Astrocyte (in vitro differentiated cells and primary cell): ENCODE data around the gene ACTRT2. TPM values are rescaled to one million over a fixed set of nuclear protein-coding genes. Genes with fewer than 3 reads are reported as not detected.

Source experiments
- DNase-seq: peaks from one replicate; pipeline ENCODE4 v3.0.0-alpha.2; 2010; ENCODE audit warnings: low read depth
- FAIRE-seq: peaks from 2 replicates; lab custom pipeline; 2011; peaks lifted over from hg19 to GRCh38; lab: Jason Lieb, UNC
- H2AFZ ChIP-seq: 2 replicates; pipeline ENCODE4 v1.6.0; 2012; ENCODE audit warnings: low read depth, low read length, inconsistent platforms
- H3K27ac ChIP-seq: 2 replicates; pipeline ENCODE4 v1.5.1; 2011; ENCODE audit warnings: low read depth, low read length, inconsistent platforms
- H3K27me3 ChIP-seq: 2 replicates; pipeline ENCODE4 v1.6.0; 2011; ENCODE audit warnings: low read length, inconsistent platforms; ENCODE audit not compliant: insufficient read depth
- H3K36me3 ChIP-seq: 2 replicates; pipeline ENCODE4 v1.5.1; 2011; ENCODE audit warnings: low read length, inconsistent platforms; ENCODE audit not compliant: insufficient read depth
- H3K4me1 ChIP-seq: 2 replicates; pipeline ENCODE4 v1.5.1; 2011; ENCODE audit warnings: low read length, inconsistent platforms; ENCODE audit not compliant: insufficient read depth
- H3K4me2 ChIP-seq: 2 replicates; pipeline ENCODE4 v1.6.0; 2012; ENCODE audit warnings: low read length, inconsistent platforms
- H3K4me3 ChIP-seq: 2 replicates; pipeline ENCODE4 v1.5.1; 2011; ENCODE audit warnings: low read depth, mild to moderate bottlenecking, low read length, inconsistent platforms; ENCODE audit not compliant: insufficient read depth
- H3K79me2 ChIP-seq: 2 replicates; pipeline ENCODE4 v1.6.0; 2012; ENCODE audit warnings: mild to moderate bottlenecking, low read length, inconsistent platforms; ENCODE audit not compliant: insufficient read depth
- H3K9ac ChIP-seq: 2 replicates; pipeline ENCODE4 v1.6.0; 2012; ENCODE audit warnings: mild to moderate bottlenecking, low read length, inconsistent platforms
- H3K9me3 ChIP-seq: 2 replicates; pipeline ENCODE4 v1.5.1; 2012; ENCODE audit warnings: low read depth, mild to moderate bottlenecking, low read length, inconsistent platforms; ENCODE audit not compliant: insufficient read depth
- H4K20me1 ChIP-seq: 2 replicates; pipeline ENCODE4 v1.6.0; 2012; ENCODE audit warnings: low read length, inconsistent platforms; ENCODE audit not compliant: insufficient read depth
- H3K27ac Mint-ChIP-seq: one replicate; pipeline ENCODE4 v1.8.0; 2021; ENCODE audit warnings: mild to moderate bottlenecking, mixed read lengths; ENCODE audit not compliant: unreplicated experiment
- H3K27me3 Mint-ChIP-seq: one replicate; pipeline ENCODE4 v1.8.0; 2021; ENCODE audit warnings: low read depth, mixed read lengths; ENCODE audit not compliant: unreplicated experiment
- H3K36me3 Mint-ChIP-seq: one replicate; pipeline ENCODE4 v1.8.0; 2021; ENCODE audit warnings: low read depth, mixed read lengths; ENCODE audit not compliant: unreplicated experiment
- H3K4me1 Mint-ChIP-seq: one replicate; pipeline ENCODE4 v1.8.0; 2021; ENCODE audit warnings: low read depth, mixed read lengths; ENCODE audit not compliant: unreplicated experiment
- H3K4me3 Mint-ChIP-seq: one replicate; pipeline ENCODE4 v1.8.0; 2021; ENCODE audit warnings: mild to moderate bottlenecking, moderate library complexity, mixed read lengths; ENCODE audit not compliant: unreplicated experiment
- H3K9me3 Mint-ChIP-seq: one replicate; pipeline ENCODE4 v1.8.0; 2021; ENCODE audit warnings: mild to moderate bottlenecking, mixed read lengths; ENCODE audit not compliant: unreplicated experiment
- EZH2 ChIP-seq: IDR thresholded peaks from 2 replicates; pipeline ENCODE4 v1.6.1; 2012; ENCODE audit warnings: mild to moderate bottlenecking, low read length, inconsistent platforms; ENCODE audit not compliant: insufficient read depth
- total RNA-seq: library from RNA; stranded (reverse); gene quantifications from 2 replicates; pipeline ENCODE4 v1.2.1, GENCODE V29; 2021
- TF ChIP-seq, protein P1 (sequence below): IDR thresholded peaks from 2 replicates; pipeline ENCODE4 v1.5.1; 2011; ENCODE audit warnings: low read depth, mild to moderate bottlenecking, inconsistent platforms, low read length, moderate library complexity; ENCODE audit not compliant: insufficient read depth

Gene ACTRT2
- total RNA-seq, 1 donor from 2014 or later = not detected

DNA sequence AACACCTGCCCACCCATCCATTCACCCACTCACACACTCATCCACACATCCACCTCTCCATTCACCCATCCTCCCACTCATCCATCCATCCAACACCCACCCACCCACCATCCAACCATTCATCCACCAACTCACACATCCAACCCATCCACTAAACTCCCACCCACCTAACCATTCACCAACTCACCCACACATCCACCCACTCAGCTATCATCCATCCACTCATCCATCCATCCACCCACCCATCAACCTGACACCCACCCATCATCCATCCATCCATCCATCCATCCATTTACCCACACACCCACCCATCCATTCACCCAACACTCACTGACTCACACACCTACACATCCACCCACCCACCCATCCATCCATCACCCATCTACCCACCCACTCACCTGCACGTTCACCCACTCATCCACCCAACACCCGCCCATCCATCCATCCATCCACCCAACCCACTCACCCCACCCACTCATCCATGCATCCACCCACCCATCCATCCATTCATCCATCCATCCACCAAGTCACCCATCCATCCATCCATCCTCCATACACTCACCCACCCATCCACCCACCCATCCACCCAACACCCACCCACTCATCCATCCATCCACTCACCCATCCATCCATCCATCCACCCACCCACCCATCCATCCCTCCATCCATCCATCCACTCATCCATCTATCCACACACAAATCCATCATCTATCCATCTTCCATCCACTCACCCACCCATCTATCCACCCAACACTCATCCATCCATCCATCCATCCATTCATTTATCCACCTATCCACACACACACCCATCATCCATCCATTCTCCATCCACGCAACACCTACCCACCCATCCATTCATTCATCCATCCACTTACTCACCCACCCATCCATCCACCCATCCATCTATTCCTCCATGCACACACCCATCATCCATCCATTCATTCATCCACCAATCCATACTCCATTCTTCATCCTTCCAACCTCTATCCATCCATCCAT, 30.3 kb downstream of the ACTRT2 start:
- peaks cover 1% of the 10 kb centered on the region for H3K36me3 Mint-ChIP-seq
- H3K9me3 Mint-ChIP-seq = peaks cover 13% of the 10 kb centered on the region
- Histone ChIP-seq H3K9me3 (no peaks in the 10 kb centered on the region), H3K27me3 (no peaks in the 10 kb centered on the region), H3K79me2 (no peaks in the 10 kb centered on the region), H3K36me3 (no peaks in the 10 kb centered on the region), H2AFZ (no peak overlapping the region), H3K4me1 (no peaks in the 10 kb centered on the region), H3K4me2 (no peak overlapping the region), H3K9ac (no peak overlapping the region), H3K27ac (no peak overlapping the region), H4K20me1 (no peaks in the 10 kb centered on the region), H3K4me3 (no peak overlapping the region)
- no peaks in the 10 kb centered on the region for H3K4me1 Mint-ChIP-seq
- no peak for TF ChIP-seq EZH2
- TF ChIP-seq, protein P1, sequence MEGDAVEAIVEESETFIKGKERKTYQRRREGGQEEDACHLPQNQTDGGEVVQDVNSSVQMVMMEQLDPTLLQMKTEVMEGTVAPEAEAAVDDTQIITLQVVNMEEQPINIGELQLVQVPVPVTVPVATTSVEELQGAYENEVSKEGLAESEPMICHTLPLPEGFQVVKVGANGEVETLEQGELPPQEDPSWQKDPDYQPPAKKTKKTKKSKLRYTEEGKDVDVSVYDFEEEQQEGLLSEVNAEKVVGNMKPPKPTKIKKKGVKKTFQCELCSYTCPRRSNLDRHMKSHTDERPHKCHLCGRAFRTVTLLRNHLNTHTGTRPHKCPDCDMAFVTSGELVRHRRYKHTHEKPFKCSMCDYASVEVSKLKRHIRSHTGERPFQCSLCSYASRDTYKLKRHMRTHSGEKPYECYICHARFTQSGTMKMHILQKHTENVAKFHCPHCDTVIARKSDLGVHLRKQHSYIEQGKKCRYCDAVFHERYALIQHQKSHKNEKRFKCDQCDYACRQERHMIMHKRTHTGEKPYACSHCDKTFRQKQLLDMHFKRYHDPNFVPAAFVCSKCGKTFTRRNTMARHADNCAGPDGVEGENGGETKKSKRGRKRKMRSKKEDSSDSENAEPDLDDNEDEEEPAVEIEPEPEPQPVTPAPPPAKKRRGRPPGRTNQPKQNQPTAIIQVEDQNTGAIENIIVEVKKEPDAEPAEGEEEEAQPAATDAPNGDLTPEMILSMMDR = no peak
- no peak for FAIRE-seq
- H3K4me3 Mint-ChIP-seq = no peak overlapping the region
- H3K27me3 Mint-ChIP-seq = peaks cover 63% of the 10 kb centered on the region
- H3K27ac Mint-ChIP-seq = no peak overlapping the region
- no peak for DNase-seq

DNA sequence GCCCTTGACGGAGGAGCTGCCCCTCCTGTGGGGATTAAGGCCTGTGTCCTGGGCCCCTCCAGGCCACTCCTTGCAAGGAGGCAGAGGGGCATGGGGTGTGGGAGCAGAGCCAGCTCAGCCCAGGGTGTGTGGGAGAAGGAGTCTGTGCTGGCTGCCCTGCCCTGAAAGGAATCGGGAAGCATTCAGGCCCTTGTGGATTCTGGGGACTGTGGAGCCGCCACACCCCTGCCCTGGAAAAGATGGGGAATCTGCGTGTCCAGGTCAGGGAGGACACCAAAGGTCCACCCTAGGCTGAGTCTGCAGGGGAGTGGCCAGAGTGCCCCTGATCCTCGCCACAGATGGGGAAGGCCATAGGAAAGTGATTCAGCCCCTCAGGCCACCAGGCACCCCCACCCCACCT, 31.2 kb downstream of the ACTRT2 start:
- Mint-ChIP-seq H3K27me3 (peaks cover 68% of the 10 kb centered on the region), H3K27ac (no peak overlapping the region), H3K9me3 (peaks cover 13% of the 10 kb centered on the region), H3K4me3 (no peak overlapping the region), H3K36me3 (peaks cover 1% of the 10 kb centered on the region), H3K4me1 (no peaks in the 10 kb centered on the region)
- Histone ChIP-seq H3K9ac (no peak overlapping the region), H3K27ac (no peak overlapping the region), H3K4me2 (no peak overlapping the region), H3K4me1 (no peaks in the 10 kb centered on the region), H4K20me1 (no peaks in the 10 kb centered on the region), H3K27me3 (no peaks in the 10 kb centered on the region), H3K79me2 (no peaks in the 10 kb centered on the region), H3K36me3 (no peaks in the 10 kb centered on the region), H3K4me3 (no peak overlapping the region), H3K9me3 (no peaks in the 10 kb centered on the region), H2AFZ (no peak overlapping the region)
- no peak for FAIRE-seq
- DNase-seq = no peak
- TF ChIP-seq EZH2 = no peak
- TF ChIP-seq, protein P1 = no peak
